H4 (cell line): Measurements from ENCODE around the gene PIGS. TPM values are rescaled to one million over a fixed set of nuclear protein-coding genes. Genes with fewer than 3 reads are reported as not detected.

ENCODE experiments used
- DNase-seq: peaks from one replicate; pipeline ENCODE4 v3.0.0-alpha.2; 2015; ENCODE audit warnings: low spot score
- total RNA-seq: library from RNA; depleted of rRNA; stranded (reverse); fragments of >200 nt; shearing (Covaris generic); gene quantifications from 2 replicates; pipeline ENCODE4 v1.2.3, GENCODE V29; 2014

The PIGS gene
- total RNA-seq, 1 experiment from 2014 or later, result 74.4 TPM

GRCh38 chr17:28550858-28551257, 20.5 kb downstream of the PIGS start:
- DNase-seq, result no peak

- DNase-seq, result no peak
Observed at GRCh38 chr17:28549236-28550132, 21.8 kb downstream of the PIGS start.

- no peak for DNase-seq
Observed at GRCh38 chr17:28548417-28549130, 22.8 kb downstream of the PIGS start.

- peak; percentile 78 for DNase-seq
Observed at GRCh38 chr17:28547623-28548416, 23.5 kb downstream of the PIGS start.

GRCh38 chr17:28547096-28547622, 24.2 kb downstream of the PIGS start:
- DNase-seq, result no peak

- no peak for DNase-seq
Observed at GRCh38 chr17:28545787-28546415, 25.4 kb downstream of the PIGS start.

- DNase-seq, result no peak
Observed at GRCh38 chr17:28545141-28545503, 26.2 kb downstream of the PIGS start.

GRCh38 chr17:28544402-28545140, 26.8 kb downstream of the PIGS start:
- DNase-seq, result no peak

- no peak for DNase-seq
Observed at GRCh38 chr17:28541439-28541838, 29.9 kb downstream of the PIGS start.

GRCh38 chr17:28540231-28540630, 31.1 kb downstream of the PIGS start:
- DNase-seq, result no peak

GRCh38 chr17:28538296-28538895, 32.9 kb downstream of the PIGS start:
- DNase-seq, result no peak

- DNase-seq, result no peak
Observed at GRCh38 chr17:28537219-28537610, 34.1 kb downstream of the PIGS start.

- DNase-seq, result no peak
Observed at GRCh38 chr17:28536532-28537218, 34.6 kb downstream of the PIGS start.

GRCh38 chr17:28534740-28535375, 36.5 kb downstream of the PIGS start:
- DNase-seq, result no peak

GRCh38 chr17:28533091-28533807, 38.1 kb downstream of the PIGS start:
- peak; percentile 46 for DNase-seq

- no peak for DNase-seq
Observed at GRCh38 chr17:28532050-28532960, 39.0 kb downstream of the PIGS start.

- DNase-seq, result no peak
Observed at GRCh38 chr17:28530926-28531325, 40.4 kb downstream of the PIGS start.

- no peak for DNase-seq
Observed at GRCh38 chr17:28530250-28530649, 41.1 kb downstream of the PIGS start.
